Caco-2 (cell line): ENCODE measurements around the gene FNDC11. TPM values are rescaled to one million over a fixed set of nuclear protein-coding genes. Genes with fewer than 3 reads are reported as not detected.

Source experiments
- BruUV-seq: library from RNA; stranded (reverse); fragments of 400-500 nt; replicated peaks from 2 replicates; lab custom pipeline; 2021; lab: Mats Ljungman, UMichigan
- CTCF ChIA-PET: fragments of 300-600 bp; sonication (Branson Sonifier 250); formaldehyde crosslinking; loops from one replicate; lab custom pipeline; 2022; ENCODE audit warnings: antibody characterized with exemption; lab: Charles Lee
- POLR2A ChIA-PET: fragments of 300-600 bp; sonication (Branson Sonifier 250); formaldehyde crosslinking; loops from one replicate; lab custom pipeline; 2022; ENCODE audit warnings: antibody characterized with exemption; lab: Charles Lee
- DNase-seq, 2 experiments: peaks; one replicate each; pipeline versions ENCODE4 v3.0.0 to v3.0.0-alpha.2; 2020 to 2022
- H3K27me3 ChIP-seq: replicated peaks from 2 replicates; pipeline ENCODE4 v1.6.0; 2011; ENCODE audit warnings: low read length; ENCODE audit not compliant: control insufficient read depth, insufficient read depth
- H3K36me3 ChIP-seq: 2 replicates; pipeline ENCODE4 v1.5.1; 2011; ENCODE audit warnings: low read length; ENCODE audit not compliant: control insufficient read depth, insufficient read depth
- H3K4me1 ChIP-seq: fragments of 250-450 bp; sonication (Bioruptor Pico); 2 replicates; pipeline ENCODE4 v1.5.1; 2020; ENCODE audit warnings: mild to moderate bottlenecking
- H3K4me3 ChIP-seq: 2 replicates; pipeline ENCODE4 v1.5.1; 2011; ENCODE audit warnings: low read depth, mild to moderate bottlenecking, control low read depth, low read length
- H3K9me3 ChIP-seq: fragments of 250-450 bp; sonication (Bioruptor Pico); 2 replicates; pipeline ENCODE4 v1.5.1; 2020; ENCODE audit warnings: mild to moderate bottlenecking, moderate library complexity
- H3K27ac Mint-ChIP-seq: one replicate; pipeline ENCODE4 v1.8.0; 2022; ENCODE audit warnings: mixed read lengths; ENCODE audit not compliant: unreplicated experiment
- H3K27me3 Mint-ChIP-seq: one replicate; pipeline ENCODE4 v1.8.0; 2022; ENCODE audit warnings: mixed read lengths; ENCODE audit not compliant: insufficient read depth, unreplicated experiment
- H3K36me3 Mint-ChIP-seq: one replicate; pipeline ENCODE4 v1.8.0; 2022; ENCODE audit warnings: mild to moderate bottlenecking, mixed read lengths; ENCODE audit not compliant: insufficient read depth, unreplicated experiment
- H3K4me1 Mint-ChIP-seq: one replicate; pipeline ENCODE4 v1.8.0; 2022; ENCODE audit warnings: low read depth, mixed read lengths; ENCODE audit not compliant: unreplicated experiment
- H3K4me3 Mint-ChIP-seq: one replicate; pipeline ENCODE4 v1.8.0; 2022; ENCODE audit warnings: mild to moderate bottlenecking, moderate library complexity, mixed read lengths; ENCODE audit not compliant: unreplicated experiment
- H3K9me3 Mint-ChIP-seq: one replicate; pipeline ENCODE4 v1.8.0; 2022; ENCODE audit warnings: mixed read lengths; ENCODE audit not compliant: unreplicated experiment
- intact Hi-C: fragments of 100-400 bp; cut with micrococcal nuclease; formaldehyde crosslinking; loops from one replicate; pipeline ENCODE4 v1.10.0; 2022; ENCODE audit not compliant: unreplicated experiment
- total RNA-seq: library from RNA; stranded (reverse); gene quantifications from 2 replicates; pipeline ENCODE4 v1.2.3, GENCODE V29; 2022
- TF ChIP-seq, protein P1 (sequence below), 2 experiments: fragments of 200-600 bp in 1 of 2; IDR thresholded peaks; 1 replicate in 1 of 2; 2 replicates in 1 of 2; pipeline versions ENCODE4 v1.5.1 to v1.8.0; 2011 to 2022; ENCODE audit warnings: antibody characterized with exemption in 1 of 2, control low read depth in 1 of 2, inconsistent platforms in 1 of 2, low read depth in 1 of 2, low read length in 1 of 2, mild to moderate bottlenecking in 1 of 2, moderate library complexity in 1 of 2; ENCODE audit not compliant: insufficient read depth in 1 of 2, severe bottlenecking in 1 of 2, unreplicated experiment in 1 of 2

FNDC11 gene
- total RNA-seq, 1 experiment from 2014 or later, result not detected

GRCh38 chr20:63585616-63586565 lies 31.9 kb downstream of the FNDC11 start:
- H3K27me3 Mint-ChIP-seq, result no peaks in the 10 kb centered on the region
- Histone ChIP-seq H3K36me3 (peaks cover under 1% of the 10 kb centered on the region; the same call in 1 of the 2 replicates), H3K4me1 (no peaks in the 10 kb centered on the region), H3K9me3 (no peaks in the 10 kb centered on the region), H3K27me3 (no peaks in the 10 kb centered on the region), H3K4me3 (no peak overlapping the region)
- peaks cover 8% of the 10 kb centered on the region for H3K36me3 Mint-ChIP-seq
- intact Hi-C loops, result no loop called here
- no peaks in the 10 kb centered on the region for H3K4me1 Mint-ChIP-seq
- CTCF ChIA-PET, result interaction anchor here (0.5 kb wide), 1 partner anchor 56 kb away, joined by 3 read pairs; no protein-coding TSS in a partner anchor
- H3K27ac Mint-ChIP-seq, result no peak overlapping the region
- TF ChIP-seq, protein P1, sequence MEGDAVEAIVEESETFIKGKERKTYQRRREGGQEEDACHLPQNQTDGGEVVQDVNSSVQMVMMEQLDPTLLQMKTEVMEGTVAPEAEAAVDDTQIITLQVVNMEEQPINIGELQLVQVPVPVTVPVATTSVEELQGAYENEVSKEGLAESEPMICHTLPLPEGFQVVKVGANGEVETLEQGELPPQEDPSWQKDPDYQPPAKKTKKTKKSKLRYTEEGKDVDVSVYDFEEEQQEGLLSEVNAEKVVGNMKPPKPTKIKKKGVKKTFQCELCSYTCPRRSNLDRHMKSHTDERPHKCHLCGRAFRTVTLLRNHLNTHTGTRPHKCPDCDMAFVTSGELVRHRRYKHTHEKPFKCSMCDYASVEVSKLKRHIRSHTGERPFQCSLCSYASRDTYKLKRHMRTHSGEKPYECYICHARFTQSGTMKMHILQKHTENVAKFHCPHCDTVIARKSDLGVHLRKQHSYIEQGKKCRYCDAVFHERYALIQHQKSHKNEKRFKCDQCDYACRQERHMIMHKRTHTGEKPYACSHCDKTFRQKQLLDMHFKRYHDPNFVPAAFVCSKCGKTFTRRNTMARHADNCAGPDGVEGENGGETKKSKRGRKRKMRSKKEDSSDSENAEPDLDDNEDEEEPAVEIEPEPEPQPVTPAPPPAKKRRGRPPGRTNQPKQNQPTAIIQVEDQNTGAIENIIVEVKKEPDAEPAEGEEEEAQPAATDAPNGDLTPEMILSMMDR (IDR thresholded peaks at IDR 0.05; ENCODE audit: insufficient read depth in 1 of 2, low read depth in 1 of 2, low read length in 1 of 2, severe bottlenecking in 1 of 2, unreplicated experiment in 1 of 2), result no peak
- POLR2A ChIA-PET, result no interaction called here
- BruUV-seq, result no TSS peak
- H3K9me3 Mint-ChIP-seq, result no peaks in the 10 kb centered on the region
- DNase-seq, result no peak
- H3K4me3 Mint-ChIP-seq, result no peak overlapping the region

GRCh38 chr20:63586797-63587196 lies 32.8 kb downstream of the FNDC11 start:
- ChIA-PET POLR2A (no interaction called here), CTCF (no interaction called here)
- Histone ChIP-seq H3K36me3 (peaks cover 1% of the 10 kb centered on the region; the same call in 1 of the 2 replicates), H3K4me3 (no peak overlapping the region), H3K9me3 (no peaks in the 10 kb centered on the region), H3K27me3 (no peaks in the 10 kb centered on the region), H3K4me1 (no peaks in the 10 kb centered on the region)
- Mint-ChIP-seq H3K27ac (no peak overlapping the region), H3K27me3 (no peaks in the 10 kb centered on the region), H3K4me1 (no peaks in the 10 kb centered on the region), H3K9me3 (no peaks in the 10 kb centered on the region), H3K36me3 (peaks cover 8% of the 10 kb centered on the region), H3K4me3 (no peak overlapping the region)
- BruUV-seq, result no TSS peak
- intact Hi-C loops, result no loop called here
- no peak for DNase-seq
- TF ChIP-seq, protein P1 (IDR thresholded peaks at IDR 0.05; ENCODE audit: insufficient read depth in 1 of 2, low read depth in 1 of 2, low read length in 1 of 2, severe bottlenecking in 1 of 2, unreplicated experiment in 1 of 2), result no peak

GRCh38 chr20:63587256-63587655 lies 33.3 kb downstream of the FNDC11 start:
- peaks cover 1% of the 10 kb centered on the region; the same call in 1 of the 2 replicates for H3K36me3 ChIP-seq
- intact Hi-C loops, result no loop called here
- ChIA-PET CTCF (no interaction called here), POLR2A (no interaction called here)
- no peak overlapping the region for H3K27ac Mint-ChIP-seq
- no peak overlapping the region for H3K4me3 Mint-ChIP-seq
- H3K36me3 Mint-ChIP-seq, result peaks cover 8% of the 10 kb centered on the region
- no peak for DNase-seq
- no TSS peak for BruUV-seq
- no peaks in the 10 kb centered on the region for H3K4me1 ChIP-seq
- no peaks in the 10 kb centered on the region for H3K9me3 ChIP-seq
- TF ChIP-seq, protein P1 (IDR thresholded peaks at IDR 0.05; ENCODE audit: insufficient read depth in 1 of 2, low read depth in 1 of 2, low read length in 1 of 2, severe bottlenecking in 1 of 2, unreplicated experiment in 1 of 2), result no peak
- H3K27me3 ChIP-seq, result no peaks in the 10 kb centered on the region
- no peaks in the 10 kb centered on the region for H3K27me3 Mint-ChIP-seq
- H3K9me3 Mint-ChIP-seq, result no peaks in the 10 kb centered on the region
- no peak overlapping the region for H3K4me3 ChIP-seq
- H3K4me1 Mint-ChIP-seq, result no peaks in the 10 kb centered on the region
